ENCODE measurements around the gene DLG5.

Gene DLG5

GRCh38 chr10:77841711-77842375 lies 84.7 kb downstream of the DLG5 start:
- DNase-seq = no peak

- DNase-seq = no peak
Measured at GRCh38 chr10:77840636-77841035, 85.9 kb downstream of the DLG5 start.

- DNase-seq = no peak
Measured at GRCh38 chr10:77837925-77838595, 88.5 kb downstream of the DLG5 start.

GRCh38 chr10:77837248-77837924 lies 89.2 kb downstream of the DLG5 start:
- peak in 1 of 2 donors; percentile 38 for DNase-seq

- peak; percentile 19 to 31 for DNase-seq
Measured at GRCh38 chr10:77836299-77836820, 90.2 kb downstream of the DLG5 start.

- no peak for DNase-seq
Measured at GRCh38 chr10:77835669-77836086, 90.9 kb downstream of the DLG5 start.

GRCh38 chr10:77834943-77835668 lies 91.4 kb downstream of the DLG5 start:
- DNase-seq = no peak

- no peak for DNase-seq
Measured at GRCh38 chr10:77834540-77834939, 92.0 kb downstream of the DLG5 start.

- DNase-seq = no peak
Measured at GRCh38 chr10:77833792-77834191, 92.8 kb downstream of the DLG5 start.

- DNase-seq = no peak
Measured at GRCh38 chr10:77833225-77833624, 93.3 kb downstream of the DLG5 start.

- DNase-seq = no peak
Measured at GRCh38 chr10:77832238-77832637, 94.3 kb downstream of the DLG5 start.

- DNase-seq = no peak
Measured at GRCh38 chr10:77829356-77829755, 97.2 kb downstream of the DLG5 start.

GRCh38 chr10:77828377-77828776 lies 98.2 kb downstream of the DLG5 start:
- no peak for DNase-seq

- no peak for DNase-seq
Measured at GRCh38 chr10:77827366-77827765, 99.2 kb downstream of the DLG5 start.

- no peak for DNase-seq
Measured at GRCh38 chr10:77825965-77826364, 100.6 kb downstream of the DLG5 start.

- no peak for DNase-seq
Measured at GRCh38 chr10:77824908-77825307, 101.6 kb downstream of the DLG5 start.

GRCh38 chr10:77823811-77824542 lies 102.6 kb downstream of the DLG5 start:
- no peak for DNase-seq

GRCh38 chr10:77821551-77821950 lies 105.0 kb downstream of the DLG5 start:
- no peak for DNase-seq

- no peak for DNase-seq
Measured at GRCh38 chr10:77821036-77821435, 105.5 kb downstream of the DLG5 start.

- DNase-seq = no peak
Measured at GRCh38 chr10:77820349-77820748, 106.2 kb downstream of the DLG5 start.

GRCh38 chr10:77819210-77820112 lies 107.1 kb downstream of the DLG5 start:
- DNase-seq = no peak
